Hematopoietic multipotent progenitor cell (in vitro differentiated cells): ENCODE measurements around the gene KLHDC7B. TPM values are rescaled to one million over a fixed set of nuclear protein-coding genes. Genes with fewer than 3 reads are reported as not detected.

Experiments used
- DNase-seq, 3 donors: peaks; one replicate each; pipeline ENCODE4 v3.0.0-alpha.2; 2011 to 2015; ENCODE audit warnings: low read depth in 2 of 3, low spot score in 2 of 3
- total RNA-seq: library from RNA; depleted of rRNA; stranded (reverse); fragments of >200 nt; gene quantifications from one replicate; pipeline ENCODE4 v1.2.3, GENCODE V29; 2012

KLHDC7B gene
- total RNA-seq, 1 donor = 1.6 TPM

DNA sequence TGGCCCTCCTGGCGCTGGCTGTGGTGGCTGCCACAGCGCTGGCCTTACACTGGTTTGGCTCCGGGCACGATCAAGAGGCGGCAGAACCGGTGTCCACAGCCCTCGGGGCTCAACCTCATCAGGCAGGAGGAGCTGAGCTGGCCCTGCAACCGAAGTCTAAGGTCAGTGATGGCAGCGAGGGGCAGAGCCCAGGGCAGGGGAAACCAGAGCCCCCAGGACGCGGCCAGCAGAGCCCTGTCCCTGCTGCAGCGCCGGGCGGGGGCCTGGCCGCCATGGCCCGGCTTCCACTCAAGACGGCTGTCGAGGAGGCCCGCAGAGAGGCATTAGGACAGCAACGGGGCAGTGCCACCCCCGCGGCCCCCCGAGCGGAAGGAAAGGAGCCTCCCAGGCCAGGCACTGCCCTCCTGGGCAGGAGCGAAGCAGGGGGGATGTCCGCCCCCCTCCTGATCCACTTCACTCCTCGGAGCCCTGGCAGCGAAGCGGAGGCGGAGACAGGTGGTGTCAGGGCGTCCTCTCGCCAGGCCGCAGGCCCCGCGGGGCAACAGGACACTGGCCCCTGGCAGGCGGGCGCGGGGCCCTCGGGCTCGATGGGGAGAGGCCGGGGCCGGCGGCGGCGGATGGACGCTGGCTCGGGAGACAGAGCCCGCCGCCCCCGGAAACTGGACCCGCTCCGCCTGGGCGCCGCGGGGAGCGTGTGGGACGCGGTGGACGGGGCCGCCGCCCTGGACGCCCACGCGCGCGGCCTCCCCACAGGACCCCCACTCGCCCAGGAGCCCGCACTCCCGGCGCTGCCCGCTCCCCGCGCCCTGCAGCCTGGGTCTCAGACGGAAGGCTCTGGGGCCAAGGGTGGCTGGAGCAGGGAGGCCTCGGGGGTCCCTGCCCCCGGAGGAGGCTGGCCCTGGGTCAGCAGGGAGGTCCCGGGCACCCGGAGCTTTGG lies 895 bp downstream of the KLHDC7B start:
- no peak for DNase-seq

DNA sequence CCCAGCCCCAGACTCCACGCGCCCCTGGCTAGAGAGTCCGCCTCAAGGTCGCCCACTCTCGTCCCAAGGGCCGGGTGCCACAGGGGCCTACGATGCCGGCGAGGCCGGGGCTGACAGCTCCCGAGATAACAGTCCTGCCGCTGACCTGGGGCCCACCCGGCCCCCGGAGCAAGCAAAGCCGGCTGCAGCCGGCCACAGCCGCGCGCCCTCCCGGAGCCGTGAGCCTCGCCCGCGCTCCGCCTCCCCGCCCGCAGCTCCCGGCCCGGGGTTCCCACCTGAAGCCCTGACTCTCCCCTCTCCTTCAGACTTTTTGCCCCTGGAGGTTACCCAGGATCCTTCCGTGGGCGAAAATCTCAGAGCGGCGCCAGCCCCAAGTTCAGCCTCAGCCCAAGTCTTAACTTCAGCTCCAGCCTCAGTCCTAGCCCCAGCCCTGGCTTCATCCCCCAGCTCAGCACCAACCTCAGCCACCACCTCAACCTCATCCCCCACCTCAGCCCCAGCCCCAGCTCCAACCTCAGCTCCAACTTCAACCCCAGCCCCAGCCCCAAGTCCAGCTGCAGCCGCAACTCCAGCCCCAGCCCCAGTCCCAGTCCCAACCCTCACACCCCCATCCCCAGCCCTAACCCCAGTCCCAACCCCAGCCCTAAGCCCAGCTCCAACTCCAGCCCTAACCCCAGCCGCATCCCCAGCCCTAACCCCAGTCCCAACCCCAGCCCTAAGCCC lies 1.7 kb downstream of the KLHDC7B start:
- no peak for DNase-seq

DNA sequence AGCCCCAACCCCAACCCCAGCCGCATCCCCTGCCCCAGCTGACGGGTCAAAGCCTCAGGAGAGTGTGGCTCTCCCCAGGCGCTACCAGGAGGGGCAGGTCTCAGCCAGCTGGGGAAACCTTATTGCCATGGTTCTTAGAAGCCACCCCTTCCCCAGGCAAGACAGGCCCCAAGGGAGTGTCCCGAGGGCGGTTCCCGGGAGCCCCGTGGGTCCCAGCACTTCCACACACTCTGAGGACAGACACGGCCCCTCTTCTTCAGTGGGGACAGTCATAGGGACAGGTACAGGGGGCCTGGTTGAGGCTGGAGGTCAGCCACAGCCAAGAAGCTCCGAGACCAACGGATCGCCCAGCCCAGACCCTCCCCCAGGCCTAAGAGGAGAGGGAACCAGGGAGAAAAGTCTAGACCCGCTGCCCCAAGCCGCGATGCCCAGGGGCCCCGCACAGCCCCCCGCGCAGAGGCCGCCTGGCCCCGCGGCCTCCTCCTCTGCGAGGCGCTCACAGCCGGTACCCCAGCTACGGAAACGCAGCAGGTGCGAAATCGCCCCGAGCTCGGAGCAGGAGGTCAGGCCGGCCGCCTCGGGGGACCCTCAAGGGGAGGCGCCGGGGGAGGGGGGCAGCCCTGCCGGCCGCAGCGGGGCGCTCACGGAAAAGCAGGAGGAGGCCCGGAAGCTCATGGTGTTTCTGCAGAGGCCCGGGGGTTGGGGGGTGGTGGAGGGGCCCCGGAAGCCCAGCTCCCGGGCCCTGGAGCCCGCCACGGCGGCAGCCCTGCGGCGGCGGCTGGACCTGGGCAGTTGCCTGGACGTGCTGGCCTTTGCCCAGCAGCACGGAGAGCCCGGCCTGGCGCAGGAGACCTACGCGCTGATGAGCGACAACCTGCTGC lies 2.6 kb downstream of the KLHDC7B start:
- peak in 1 of 3 donors; percentile 50 for DNase-seq

DNA sequence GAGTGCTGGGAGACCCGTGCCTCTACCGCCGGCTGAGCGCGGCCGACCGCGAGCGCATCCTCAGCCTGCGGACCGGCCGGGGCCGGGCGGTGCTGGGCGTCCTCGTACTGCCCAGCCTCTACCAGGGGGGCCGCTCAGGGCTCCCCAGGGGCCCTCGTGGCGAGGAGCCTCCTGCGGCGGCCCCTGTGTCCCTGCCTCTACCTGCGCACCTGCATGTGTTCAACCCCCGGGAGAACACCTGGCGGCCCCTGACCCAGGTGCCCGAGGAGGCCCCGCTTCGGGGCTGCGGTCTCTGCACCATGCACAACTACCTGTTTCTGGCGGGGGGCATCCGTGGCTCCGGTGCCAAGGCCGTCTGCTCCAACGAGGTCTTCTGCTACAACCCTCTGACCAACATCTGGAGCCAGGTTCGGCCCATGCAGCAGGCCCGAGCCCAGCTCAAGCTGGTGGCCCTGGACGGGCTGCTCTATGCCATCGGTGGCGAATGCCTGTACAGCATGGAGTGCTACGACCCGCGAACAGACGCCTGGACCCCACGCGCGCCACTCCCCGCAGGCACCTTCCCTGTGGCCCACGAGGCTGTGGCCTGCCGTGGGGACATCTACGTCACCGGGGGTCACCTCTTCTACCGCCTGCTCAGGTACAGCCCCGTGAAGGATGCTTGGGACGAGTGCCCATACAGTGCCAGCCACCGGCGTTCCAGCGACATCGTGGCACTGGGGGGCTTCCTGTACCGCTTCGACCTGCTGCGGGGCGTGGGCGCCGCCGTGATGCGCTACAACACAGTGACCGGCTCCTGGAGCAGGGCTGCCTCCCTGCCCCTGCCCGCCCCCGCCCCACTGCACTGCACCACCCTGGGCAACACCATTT lies 3.5 kb downstream of the KLHDC7B start:
- DNase-seq = no peak

DNA sequence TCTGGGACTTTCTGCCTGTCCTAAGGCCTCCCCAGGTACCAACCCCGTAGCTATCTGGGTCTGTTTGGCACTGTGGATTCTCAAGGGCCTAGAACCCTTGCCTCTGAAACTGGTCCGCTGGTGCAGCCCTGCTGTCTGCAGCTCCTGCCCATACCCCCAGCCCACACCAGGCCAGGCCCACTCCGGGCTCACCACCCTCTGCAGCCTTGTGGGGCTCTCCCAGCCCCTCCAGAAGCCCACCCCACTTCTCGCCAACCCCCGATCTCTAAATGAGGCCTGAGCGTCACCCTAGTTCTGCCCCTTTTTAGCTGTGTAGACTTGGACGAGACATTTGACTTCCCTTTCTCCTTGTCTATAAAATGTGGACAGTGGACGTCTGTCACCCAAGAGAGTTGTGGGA lies 4.7 kb downstream of the KLHDC7B start:
- no peak for DNase-seq

DNA sequence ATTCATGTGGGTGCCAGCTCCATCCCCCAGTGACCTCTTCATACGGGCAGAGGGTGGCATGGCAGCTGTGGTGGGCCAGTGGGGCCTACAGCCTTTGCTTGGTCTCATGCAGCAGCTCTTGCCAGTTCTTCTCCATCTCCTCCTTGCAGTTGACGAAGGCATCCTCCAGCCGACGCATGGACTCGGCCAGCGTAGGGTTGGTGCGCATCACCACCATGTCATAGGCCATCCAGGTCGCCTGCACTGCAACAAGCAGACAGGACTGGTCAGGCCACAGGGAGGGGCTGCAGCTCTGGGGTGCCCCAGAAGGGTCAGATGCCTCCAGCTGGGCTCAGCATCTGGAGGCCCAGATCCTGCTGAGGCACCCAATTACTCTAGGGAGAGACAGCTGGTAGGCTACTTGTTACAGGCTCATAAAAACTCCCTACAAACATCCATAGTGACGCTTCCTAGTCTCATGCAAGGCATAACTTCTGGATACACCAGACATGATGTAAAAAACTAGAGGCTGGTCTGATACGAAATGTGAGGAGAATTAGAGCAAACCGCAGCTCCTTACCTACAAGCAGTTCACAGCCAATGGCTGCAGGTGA lies 5.6 kb downstream of the KLHDC7B start:
- no peak for DNase-seq

DNA sequence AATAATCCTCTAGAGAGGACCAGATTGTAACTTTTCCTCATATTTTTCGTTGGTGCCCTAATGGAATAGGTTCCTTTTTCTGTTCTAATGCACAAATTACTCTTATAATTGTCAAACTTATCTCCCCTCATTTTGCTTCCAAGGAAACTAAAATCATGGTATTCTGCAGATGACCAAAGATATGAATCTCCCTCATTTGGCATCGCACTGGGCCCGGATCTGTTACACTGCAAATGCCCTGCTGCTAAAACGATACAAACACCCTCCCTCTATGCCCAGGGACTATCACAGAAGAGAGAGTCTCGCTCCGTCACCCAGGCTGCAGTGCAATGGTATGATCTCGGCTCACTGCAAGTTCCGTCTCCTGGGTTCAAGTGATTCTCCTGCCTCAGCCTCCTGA lies 7.6 kb downstream of the KLHDC7B start:
- DNase-seq = no peak

DNA sequence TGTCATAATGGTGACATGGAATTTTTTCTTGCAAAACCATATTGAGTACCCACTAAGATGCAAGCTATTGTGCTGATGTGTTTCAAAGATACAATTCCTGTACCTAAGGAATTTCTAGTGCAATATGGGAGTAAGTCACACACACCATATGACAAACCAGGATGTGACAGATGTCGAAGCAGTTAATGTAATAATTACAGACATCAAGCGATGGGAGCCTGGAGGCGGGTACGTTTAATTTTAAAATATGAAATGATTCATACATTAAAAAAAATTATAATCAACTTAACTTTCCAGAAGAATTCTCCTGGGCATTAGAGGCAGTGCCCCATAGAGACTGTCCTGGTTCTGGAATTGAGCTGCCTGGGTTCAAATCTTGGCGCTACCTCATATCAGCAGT lies 11.0 kb downstream of the KLHDC7B start:
- no peak for DNase-seq

DNA sequence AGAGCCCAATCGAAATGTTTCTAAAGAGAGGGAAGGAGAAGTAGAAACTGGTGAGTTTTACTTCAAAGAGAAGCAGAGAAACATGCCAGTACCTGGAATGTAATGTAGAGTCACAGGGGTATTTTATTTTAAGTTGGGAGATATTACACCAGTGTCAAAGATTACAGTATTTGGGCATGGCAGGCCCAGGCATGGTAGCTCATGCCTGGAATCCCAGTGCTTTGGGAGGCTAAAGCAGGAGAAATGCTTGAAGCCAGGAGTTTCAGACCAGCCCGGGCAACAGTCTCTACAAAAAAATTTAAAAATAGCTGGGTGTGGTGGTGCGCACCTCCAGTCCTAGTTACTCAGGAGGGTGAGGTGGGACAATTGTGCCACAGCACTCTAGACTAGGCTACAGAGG lies 14.3 kb downstream of the KLHDC7B start:
- no peak for DNase-seq

DNA sequence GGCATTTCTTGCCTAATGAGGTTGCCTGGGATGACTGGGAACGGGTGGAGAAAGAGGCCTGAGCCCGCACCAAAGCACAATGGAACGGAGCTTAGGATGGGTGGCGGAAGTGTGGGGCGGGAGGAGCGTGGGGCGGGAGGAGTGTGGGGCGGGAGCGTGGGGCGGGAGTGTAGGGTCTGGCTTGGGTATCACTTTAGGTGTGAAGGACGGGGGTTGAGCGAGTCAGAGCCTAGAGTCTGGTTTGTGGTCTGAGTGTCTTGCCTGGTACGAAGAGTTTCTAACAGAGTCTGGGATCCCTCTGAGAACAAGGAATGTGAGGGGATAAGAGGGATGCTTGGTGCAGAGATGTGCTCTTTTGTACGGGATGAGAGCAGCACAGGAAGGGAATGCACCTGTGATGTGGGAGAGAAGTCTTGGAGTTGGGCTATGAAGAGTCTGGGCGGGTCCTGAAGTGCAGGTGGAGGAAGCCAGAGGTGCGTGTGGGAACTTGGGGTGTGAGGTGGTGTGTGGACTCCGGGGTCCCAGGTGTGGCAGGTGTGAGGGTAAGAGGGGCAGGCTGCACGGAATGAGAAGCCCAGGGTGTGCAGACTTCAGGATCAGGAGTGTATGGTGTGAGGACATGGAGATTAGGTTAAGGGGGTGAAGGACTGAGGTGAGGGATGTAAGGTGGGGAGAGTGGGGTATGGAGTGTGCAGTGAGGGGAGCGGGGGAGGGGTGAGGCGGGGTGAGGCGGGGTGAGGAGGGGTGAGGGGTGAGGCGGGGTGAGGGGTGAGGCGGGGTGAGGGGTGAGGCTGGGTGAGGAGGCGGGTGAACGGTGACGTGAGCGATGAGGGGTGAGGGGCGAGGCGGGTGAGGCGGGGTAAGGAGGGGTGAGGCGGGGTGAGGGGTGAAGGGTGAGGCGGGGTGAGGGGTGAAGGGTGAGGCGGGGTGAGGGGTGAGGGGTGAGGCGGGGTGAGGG lies 16.0 kb downstream of the KLHDC7B start:
- DNase-seq = no peak

DNA sequence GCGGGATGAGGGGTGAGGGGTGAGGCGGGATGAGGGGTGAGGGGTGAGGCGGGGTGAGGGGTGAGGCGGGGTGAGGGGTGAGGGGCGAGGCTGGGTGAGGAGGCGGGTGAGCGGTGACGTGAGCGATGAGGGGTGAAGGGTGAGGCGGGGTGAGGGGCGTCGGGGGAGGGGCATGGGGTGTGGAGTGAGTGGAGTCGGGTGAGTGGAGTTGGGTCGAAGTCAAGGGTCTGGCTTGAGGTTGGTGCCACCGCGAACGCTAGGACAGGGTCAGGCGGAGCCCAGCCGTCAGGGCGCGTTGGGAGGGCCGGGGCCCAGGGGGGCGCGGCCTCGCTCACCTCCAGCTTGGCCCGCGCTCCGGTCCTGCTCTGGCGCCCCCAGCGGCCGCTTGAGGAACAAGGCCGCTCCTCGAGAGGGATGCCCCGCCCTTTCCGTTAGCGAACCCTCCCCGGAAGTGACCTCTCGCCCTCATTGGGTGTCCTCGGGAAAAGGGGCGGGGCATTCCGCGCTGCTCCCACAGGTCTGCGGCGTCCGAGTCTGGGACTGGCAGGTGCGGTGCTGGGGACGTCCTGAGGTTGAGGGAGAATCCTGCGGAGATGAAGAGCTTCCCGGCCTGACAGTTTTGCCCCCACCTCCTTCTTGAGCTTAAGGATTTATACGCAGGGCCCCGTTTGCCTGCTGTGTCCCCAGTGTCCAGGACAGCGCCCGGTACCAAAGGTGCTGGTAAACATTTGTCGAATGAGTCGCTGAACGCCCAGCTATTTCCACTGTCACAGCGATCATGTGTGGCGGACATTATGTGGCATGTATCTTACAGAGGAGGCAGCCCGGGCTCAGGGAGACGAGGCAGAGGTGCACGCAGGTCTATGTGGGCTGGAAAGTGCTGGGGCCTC lies 17.1 kb downstream of the KLHDC7B start, which contains the start of gene SYCE3:
Gene SYCE3, minus strand, starts transcription at position 397 of the 890 bp plus-strand sequence. CDS start 6,514 bp downstream, outside the sequence.
- DNase-seq = peak; percentile 93 to 98 (median 94)

DNA sequence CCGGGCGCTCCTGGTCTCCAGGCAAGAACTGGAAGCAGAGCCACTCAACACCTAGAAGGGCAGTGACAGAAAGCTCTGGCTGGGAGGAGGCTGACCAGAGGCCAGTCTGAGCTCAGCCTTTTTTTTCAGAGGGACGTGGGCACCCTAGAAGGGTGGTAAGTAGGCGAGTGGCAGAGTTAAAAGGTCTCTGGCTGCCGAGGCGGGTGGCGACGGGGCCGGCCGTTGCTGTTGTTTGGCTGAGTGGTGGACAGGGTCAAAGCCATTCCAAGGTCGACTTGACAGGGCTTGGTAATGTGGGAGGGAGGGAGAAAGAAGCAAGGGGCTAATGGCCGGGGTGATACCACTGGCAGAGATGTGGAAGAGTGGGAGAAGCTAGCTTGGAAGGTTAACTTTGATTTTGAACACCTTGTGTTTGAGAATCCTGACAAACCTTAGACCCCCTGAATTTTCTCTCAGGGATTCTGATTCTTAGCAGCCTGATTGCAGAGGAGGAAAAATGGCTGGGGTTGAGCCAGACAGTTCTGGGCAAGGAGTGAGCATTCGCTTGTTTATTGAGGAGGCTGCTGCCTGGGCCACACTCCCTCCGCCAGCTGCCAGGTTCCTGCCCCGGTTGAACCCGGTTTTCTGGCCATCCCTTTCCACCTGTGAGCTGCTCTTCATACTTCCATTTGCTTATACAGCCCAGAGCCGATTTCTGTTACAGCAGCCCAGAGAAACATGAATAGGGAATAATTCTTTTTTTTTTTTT lies 17.9 kb downstream of the KLHDC7B start:
- no peak for DNase-seq

DNA sequence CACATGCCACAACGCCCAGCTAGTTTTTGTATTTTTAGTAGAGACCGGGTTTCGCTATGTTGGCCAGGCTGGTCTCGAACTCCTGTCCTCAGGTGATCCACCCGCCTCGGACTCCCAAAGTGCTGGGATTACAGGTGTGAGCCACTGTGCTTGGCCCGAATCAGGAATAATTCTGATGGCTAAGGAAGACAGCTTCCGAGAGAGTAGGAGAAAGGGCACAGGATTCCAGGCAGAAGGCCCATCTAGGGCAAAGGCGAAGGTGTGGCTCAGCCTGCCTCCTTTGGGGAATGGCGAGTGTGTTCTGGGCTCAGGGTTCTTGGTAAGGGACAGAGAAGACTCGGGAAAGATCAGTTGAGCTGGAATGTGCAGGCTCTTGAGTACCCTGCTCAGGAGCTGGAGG lies 18.6 kb downstream of the KLHDC7B start:
- DNase-seq = no peak

DNA sequence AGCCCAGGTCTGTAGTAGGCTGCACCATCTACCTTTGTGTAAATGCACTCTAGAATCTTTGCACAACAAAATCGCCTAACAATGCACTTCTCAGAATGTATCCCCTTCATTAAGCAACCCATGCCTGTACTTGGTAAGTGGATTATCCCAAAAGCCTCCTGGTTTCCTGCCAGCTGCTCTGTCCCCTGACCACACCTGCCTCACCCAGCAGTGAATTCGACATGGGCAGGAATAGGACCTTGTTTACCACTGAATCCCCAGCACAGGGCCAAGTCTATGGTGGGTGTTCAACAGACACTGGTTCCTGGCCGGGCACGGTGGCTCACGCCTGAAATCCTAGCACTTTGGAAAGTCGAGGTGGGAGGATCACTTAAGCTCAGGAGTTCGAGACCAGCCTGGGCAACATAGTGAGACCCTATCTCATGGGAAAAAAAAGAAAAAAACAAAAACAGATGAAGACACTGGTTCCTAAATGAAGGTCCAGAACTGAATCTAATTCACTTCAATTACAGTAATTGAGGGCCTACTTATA lies 22.1 kb downstream of the KLHDC7B start:
- DNase-seq = no peak

DNA sequence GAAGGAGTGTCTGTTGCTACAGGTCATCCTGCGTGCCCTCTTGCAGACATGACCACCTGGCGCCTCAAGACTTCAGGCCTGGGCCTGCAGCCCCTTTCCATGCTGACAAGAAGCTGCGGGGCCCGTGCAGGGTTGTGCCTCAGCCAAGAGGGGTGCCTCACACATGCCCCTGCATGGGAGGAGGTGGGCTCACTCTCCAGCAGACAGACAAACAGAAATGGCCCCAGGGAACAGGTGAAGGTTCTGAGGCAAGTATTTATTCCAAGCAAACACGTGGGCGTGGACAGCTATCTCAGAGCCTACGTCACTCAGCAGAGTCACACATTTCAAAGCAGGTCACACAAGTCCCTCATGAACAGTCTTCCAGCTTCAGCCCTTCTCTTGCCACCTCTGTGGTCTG lies 22.9 kb downstream of the KLHDC7B start:
- DNase-seq = no peak

DNA sequence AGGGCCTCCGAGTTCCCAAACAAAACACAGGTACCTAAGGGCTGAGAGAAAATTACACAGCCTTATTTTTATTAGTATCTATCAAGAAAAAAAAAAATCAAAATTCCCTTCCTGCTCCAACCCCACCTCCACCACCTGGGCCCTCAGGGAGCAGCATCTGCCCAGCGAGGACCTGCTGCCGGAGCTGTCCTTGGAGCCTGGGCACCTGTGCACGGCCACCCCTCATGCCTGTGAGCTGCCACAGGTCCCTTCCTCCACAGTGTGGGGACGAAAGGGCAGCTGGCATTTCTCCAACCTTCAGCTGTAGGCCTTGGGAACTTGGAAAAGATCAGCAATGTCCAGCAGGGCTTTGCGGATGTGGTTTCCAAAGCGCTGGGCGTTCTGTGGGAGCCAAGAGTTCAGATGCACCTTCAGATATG lies 23.4 kb downstream of the KLHDC7B start:
- no peak for DNase-seq
